Subcutaneous abdominal adipose tissue (tissue), 5 donors: ENCODE results near the gene KRT39.

Experiments used
- H3K27ac ChIP-seq: one replicate; pipeline ENCODE4 v1.7.0; 2013; ENCODE audit warnings: low read depth, mild to moderate bottlenecking, inconsistent platforms, low read length, moderate library complexity
- H3K27me3 ChIP-seq, 5 donors: one replicate each; pipeline ENCODE4 v1.7.0; 2013; ENCODE audit warnings: low read length in 5 of 5, inconsistent platforms in 1 of 5; ENCODE audit not compliant: control insufficient read depth in 5 of 5, insufficient read depth in 4 of 5
- H3K36me3 ChIP-seq, 5 donors: one replicate each; pipeline ENCODE4 v1.7.0; 2013; ENCODE audit warnings: low read length in 5 of 5; ENCODE audit not compliant: control insufficient read depth in 5 of 5, insufficient read depth in 5 of 5
- H3K4me1 ChIP-seq, 5 donors: one replicate each; pipeline ENCODE4 v1.7.0; 2013; ENCODE audit warnings: low read length in 5 of 5, mild to moderate bottlenecking in 3 of 5, moderate library complexity in 1 of 5; ENCODE audit not compliant: control insufficient read depth in 5 of 5, insufficient read depth in 5 of 5
- H3K4me3 ChIP-seq, 5 donors: one replicate each; pipeline ENCODE4 v1.7.0; 2013; ENCODE audit warnings: low read length in 5 of 5, low read depth in 1 of 5
- H3K9ac ChIP-seq, 5 donors: one replicate each; pipeline ENCODE4 v1.7.0; 2013; ENCODE audit warnings: low read length in 5 of 5, mild to moderate bottlenecking in 4 of 5, moderate library complexity in 3 of 5
- H3K9me3 ChIP-seq, 5 donors: one replicate each; pipeline ENCODE4 v1.7.0; 2013; ENCODE audit warnings: low read length in 5 of 5; ENCODE audit not compliant: control insufficient read depth in 5 of 5
- donor health status: healthy.
- donor health status: healthy.
- donor health status: healthy.
- donor health status: healthy.
- donor health status: healthy.

Gene KRT39

GRCh38 chr17:40915199-40915661 is 51.5 kb downstream of the KRT39 start:
- Histone ChIP-seq H3K4me1 (peaks cover 0 to 9% (median 1%) of the 10 kb centered on the region in 5 donors), H3K36me3 (no peaks in the 10 kb centered on the region), H3K27ac (no peak overlapping the region), H3K9ac (no peak overlapping the region), H3K4me3 (no peak overlapping the region), H3K9me3 (no peaks in the 10 kb centered on the region), H3K27me3 (peaks cover 0 to 5% (median 0%) of the 10 kb centered on the region in 5 donors)

DNA sequence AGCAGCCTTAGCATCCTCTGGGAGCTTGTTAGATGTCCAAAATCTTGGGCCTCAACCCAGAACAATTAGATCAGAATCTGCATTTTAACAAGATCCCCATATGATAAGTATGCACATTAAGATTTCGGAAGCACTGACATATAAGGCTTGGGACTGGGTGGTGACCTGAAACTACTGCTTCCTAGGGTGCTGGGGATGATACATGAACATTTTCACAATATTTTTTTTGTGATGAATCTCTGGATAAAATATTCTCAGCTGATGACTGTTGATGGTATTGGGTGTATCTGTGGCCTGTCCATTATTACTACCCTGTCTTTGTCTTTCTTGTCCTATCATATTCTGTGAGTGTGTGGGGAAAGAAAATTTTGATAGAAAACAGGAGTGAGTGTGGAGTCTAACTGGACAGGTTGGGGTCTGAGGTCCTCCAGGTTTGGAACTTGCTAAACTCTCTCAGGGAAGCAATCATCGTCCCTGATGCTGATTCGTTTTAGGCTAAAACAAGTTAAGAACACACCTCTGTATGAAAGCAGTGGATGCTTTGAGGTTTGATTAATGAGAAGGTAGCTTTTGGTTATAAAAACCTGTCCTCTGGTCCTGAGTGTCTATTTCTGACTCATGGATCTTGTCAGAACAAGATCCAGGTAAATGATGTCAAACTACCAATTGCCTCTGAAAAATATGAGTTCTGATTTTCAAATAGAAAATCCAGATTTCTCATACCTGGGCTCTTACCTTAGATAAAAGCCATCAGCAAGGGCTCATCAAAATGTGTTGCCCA is 52.5 kb downstream of the KRT39 start:
- Histone ChIP-seq H3K4me3 (no peak overlapping the region), H3K27ac (no peak overlapping the region), H3K27me3 (peaks cover 0 to 5% (median 0%) of the 10 kb centered on the region in 5 donors), H3K9me3 (no peaks in the 10 kb centered on the region), H3K4me1 (peaks cover 2 to 15% (median 7%) of the 10 kb centered on the region in 5 donors), H3K9ac (no peak overlapping the region), H3K36me3 (no peaks in the 10 kb centered on the region)

GRCh38 chr17:40912486-40913210 is 54.1 kb downstream of the KRT39 start:
- Histone ChIP-seq H3K9ac (no peak overlapping the region), H3K27me3 (peaks cover 0 to 5% (median 2%) of the 10 kb centered on the region in 5 donors), H3K9me3 (no peaks in the 10 kb centered on the region), H3K27ac (no peak overlapping the region), H3K4me1 (peaks cover 2 to 15% (median 7%) of the 10 kb centered on the region in 5 donors), H3K36me3 (no peaks in the 10 kb centered on the region), H3K4me3 (no peak overlapping the region)

GRCh38 chr17:40910441-40910841 is 56.3 kb downstream of the KRT39 start:
- Histone ChIP-seq H3K4me1 (peaks cover 2 to 15% (median 7%) of the 10 kb centered on the region in 5 donors), H3K27ac (no peak overlapping the region), H3K36me3 (no peaks in the 10 kb centered on the region), H3K27me3 (peaks cover 0 to 11% (median 3%) of the 10 kb centered on the region in 5 donors), H3K9me3 (no peaks in the 10 kb centered on the region), H3K9ac (no peak overlapping the region), H3K4me3 (no peak overlapping the region)

DNA sequence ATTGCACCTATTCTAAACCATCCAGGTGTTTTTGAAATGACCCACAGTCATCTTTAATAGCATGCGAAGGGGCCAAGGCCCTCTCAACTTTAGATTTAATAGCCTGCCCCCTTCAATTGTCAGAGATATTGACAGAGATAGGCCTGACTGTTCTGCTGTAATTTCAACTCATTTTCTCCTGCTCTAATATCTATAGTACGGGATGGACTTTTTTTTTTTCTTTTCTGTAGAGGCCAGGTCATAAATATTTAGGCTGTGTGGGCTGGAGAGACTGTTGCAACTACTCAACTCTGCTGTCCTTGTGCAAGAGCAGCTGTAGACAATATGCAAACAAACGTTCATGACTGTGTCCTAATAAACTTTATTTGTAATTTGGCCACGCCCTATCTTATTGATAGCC is 57.0 kb downstream of the KRT39 start:
- Histone ChIP-seq H3K27ac (no peak overlapping the region), H3K4me3 (no peak overlapping the region), H3K27me3 (peaks cover 0 to 12% (median 8%) of the 10 kb centered on the region in 5 donors), H3K9me3 (no peaks in the 10 kb centered on the region), H3K4me1 (peaks cover 2 to 15% (median 7%) of the 10 kb centered on the region in 5 donors), H3K9ac (no peak overlapping the region), H3K36me3 (no peaks in the 10 kb centered on the region)

GRCh38 chr17:40909351-40909750 is 57.4 kb downstream of the KRT39 start:
- H3K4me1 ChIP-seq, result peaks cover 2 to 15% (median 7%) of the 10 kb centered on the region in 5 donors
- no peak overlapping the region for H3K4me3 ChIP-seq
- no peaks in the 10 kb centered on the region for H3K9me3 ChIP-seq
- H3K36me3 ChIP-seq, result no peaks in the 10 kb centered on the region
- no peak overlapping the region for H3K27ac ChIP-seq
- no peak overlapping the region for H3K9ac ChIP-seq
- peaks cover 0 to 12% (median 8%) of the 10 kb centered on the region in 5 donors for H3K27me3 ChIP-seq
